K562 (cell line): ENCODE data around the gene PCF11. TPM values are rescaled to one million over a fixed set of nuclear protein-coding genes. Genes with fewer than 3 reads are reported as not detected.

Source experiments
- CCNT2 ChIP-seq: IDR thresholded peaks from 2 replicates; pipeline ENCODE4 v1.6.1; 2011; ENCODE audit warnings: borderline replicate concordance, low read depth, mild to moderate bottlenecking, moderate library complexity, mixed read lengths, low read length; ENCODE audit not compliant: insufficient read length; ENCODE audit errors: extremely low read depth
- DDX20 ChIP-seq: fragments of 450-650 bp; IDR thresholded peaks from 2 replicates; pipeline ENCODE4 v1.6.1; 2016; ENCODE audit warnings: missing genetic modification characterization, low read depth, mild to moderate bottlenecking, missing compliant biosample characterization, moderate library complexity
- GTF2F1 ChIP-seq: IDR thresholded peaks from 2 replicates; pipeline ENCODE4 v1.6.1; 2011; ENCODE audit warnings: low read depth, low read length, improper control_type of control experiment
- NUFIP1 ChIP-seq: fragments of 450-650 bp; IDR thresholded peaks from 2 replicates; pipeline ENCODE4 v1.6.1; 2018; ENCODE audit not compliant: partially characterized antibody
- PRDM10 ChIP-seq: fragments of 450-650 bp; IDR thresholded peaks from 2 replicates; pipeline ENCODE4 v1.6.1; 2018; ENCODE audit not compliant: partially characterized antibody
- ZNF668 ChIP-seq: fragments of 250-450 bp; sonication (Bioruptor Pico); IDR thresholded peaks from 2 replicates; pipeline ENCODE4 v1.8.0; 2022; ENCODE audit warnings: mild to moderate bottlenecking, inconsistent platforms
- polyA plus RNA-seq, 8 experiments: library from polyadenylated mRNA; depleted of rRNA in 4 of 8; stranded (reverse) in 5 of 8; unstranded in 3 of 8; fragments of >200 nt; fragmentation: Nextera tagmentation in 2 of 8; fragmentation: Illumina TruSeq in 1 of 8; extraction: Ambion mirVana in 2 of 8; extraction: Trizol in 1 of 8; gene quantifications; 2 replicates each; pipeline versions ENCODE4 v1.2.1 to v1.2.3, GENCODE V29; 2011 to 2014; ENCODE audit warnings: inconsistent platforms in 1 of 8, missing spikeins in 1 of 8
- total RNA-seq, 7 experiments: library from RNA; depleted of rRNA in 6 of 7; stranded (reverse); fragments of >200 nt in 6 of 7; fragmentation: Illumina TruSeq in 2 of 7; extraction: Trizol in 2 of 7; gene quantifications; 2 replicates each; pipeline versions ENCODE4 v1.2.1 to v1.2.3, GENCODE V29; 2011 to 2021; ENCODE audit warnings: low replicate concordance in 1 of 7
- TF ChIP-seq, protein P1 (sequence below): fragments of 450-650 bp; IDR thresholded peaks from 2 replicates; pipeline ENCODE4 v1.6.1; 2016; ENCODE audit warnings: mild to moderate bottlenecking, moderate library complexity
- TF ChIP-seq, protein P2 (sequence below): sonication (generic); formaldehyde crosslinking; IDR thresholded peaks from 2 replicates; pipeline ENCODE4 v1.8.1; 2022; ENCODE audit warnings: missing genetic modification reagents
- TF ChIP-seq, protein P3 (sequence below): sonication (generic); IDR thresholded peaks from 2 replicates; pipeline ENCODE4 v1.6.1; 2016

The PCF11 gene
- total and polyA plus RNA-seq, 9 of the 15 experiments (the other 6 are each of a cell fraction or from before 2014, with no cell fraction given) = 9.3 to 91.6 (median 54.4) TPM

- TF ChIP-seq, protein P1, sequence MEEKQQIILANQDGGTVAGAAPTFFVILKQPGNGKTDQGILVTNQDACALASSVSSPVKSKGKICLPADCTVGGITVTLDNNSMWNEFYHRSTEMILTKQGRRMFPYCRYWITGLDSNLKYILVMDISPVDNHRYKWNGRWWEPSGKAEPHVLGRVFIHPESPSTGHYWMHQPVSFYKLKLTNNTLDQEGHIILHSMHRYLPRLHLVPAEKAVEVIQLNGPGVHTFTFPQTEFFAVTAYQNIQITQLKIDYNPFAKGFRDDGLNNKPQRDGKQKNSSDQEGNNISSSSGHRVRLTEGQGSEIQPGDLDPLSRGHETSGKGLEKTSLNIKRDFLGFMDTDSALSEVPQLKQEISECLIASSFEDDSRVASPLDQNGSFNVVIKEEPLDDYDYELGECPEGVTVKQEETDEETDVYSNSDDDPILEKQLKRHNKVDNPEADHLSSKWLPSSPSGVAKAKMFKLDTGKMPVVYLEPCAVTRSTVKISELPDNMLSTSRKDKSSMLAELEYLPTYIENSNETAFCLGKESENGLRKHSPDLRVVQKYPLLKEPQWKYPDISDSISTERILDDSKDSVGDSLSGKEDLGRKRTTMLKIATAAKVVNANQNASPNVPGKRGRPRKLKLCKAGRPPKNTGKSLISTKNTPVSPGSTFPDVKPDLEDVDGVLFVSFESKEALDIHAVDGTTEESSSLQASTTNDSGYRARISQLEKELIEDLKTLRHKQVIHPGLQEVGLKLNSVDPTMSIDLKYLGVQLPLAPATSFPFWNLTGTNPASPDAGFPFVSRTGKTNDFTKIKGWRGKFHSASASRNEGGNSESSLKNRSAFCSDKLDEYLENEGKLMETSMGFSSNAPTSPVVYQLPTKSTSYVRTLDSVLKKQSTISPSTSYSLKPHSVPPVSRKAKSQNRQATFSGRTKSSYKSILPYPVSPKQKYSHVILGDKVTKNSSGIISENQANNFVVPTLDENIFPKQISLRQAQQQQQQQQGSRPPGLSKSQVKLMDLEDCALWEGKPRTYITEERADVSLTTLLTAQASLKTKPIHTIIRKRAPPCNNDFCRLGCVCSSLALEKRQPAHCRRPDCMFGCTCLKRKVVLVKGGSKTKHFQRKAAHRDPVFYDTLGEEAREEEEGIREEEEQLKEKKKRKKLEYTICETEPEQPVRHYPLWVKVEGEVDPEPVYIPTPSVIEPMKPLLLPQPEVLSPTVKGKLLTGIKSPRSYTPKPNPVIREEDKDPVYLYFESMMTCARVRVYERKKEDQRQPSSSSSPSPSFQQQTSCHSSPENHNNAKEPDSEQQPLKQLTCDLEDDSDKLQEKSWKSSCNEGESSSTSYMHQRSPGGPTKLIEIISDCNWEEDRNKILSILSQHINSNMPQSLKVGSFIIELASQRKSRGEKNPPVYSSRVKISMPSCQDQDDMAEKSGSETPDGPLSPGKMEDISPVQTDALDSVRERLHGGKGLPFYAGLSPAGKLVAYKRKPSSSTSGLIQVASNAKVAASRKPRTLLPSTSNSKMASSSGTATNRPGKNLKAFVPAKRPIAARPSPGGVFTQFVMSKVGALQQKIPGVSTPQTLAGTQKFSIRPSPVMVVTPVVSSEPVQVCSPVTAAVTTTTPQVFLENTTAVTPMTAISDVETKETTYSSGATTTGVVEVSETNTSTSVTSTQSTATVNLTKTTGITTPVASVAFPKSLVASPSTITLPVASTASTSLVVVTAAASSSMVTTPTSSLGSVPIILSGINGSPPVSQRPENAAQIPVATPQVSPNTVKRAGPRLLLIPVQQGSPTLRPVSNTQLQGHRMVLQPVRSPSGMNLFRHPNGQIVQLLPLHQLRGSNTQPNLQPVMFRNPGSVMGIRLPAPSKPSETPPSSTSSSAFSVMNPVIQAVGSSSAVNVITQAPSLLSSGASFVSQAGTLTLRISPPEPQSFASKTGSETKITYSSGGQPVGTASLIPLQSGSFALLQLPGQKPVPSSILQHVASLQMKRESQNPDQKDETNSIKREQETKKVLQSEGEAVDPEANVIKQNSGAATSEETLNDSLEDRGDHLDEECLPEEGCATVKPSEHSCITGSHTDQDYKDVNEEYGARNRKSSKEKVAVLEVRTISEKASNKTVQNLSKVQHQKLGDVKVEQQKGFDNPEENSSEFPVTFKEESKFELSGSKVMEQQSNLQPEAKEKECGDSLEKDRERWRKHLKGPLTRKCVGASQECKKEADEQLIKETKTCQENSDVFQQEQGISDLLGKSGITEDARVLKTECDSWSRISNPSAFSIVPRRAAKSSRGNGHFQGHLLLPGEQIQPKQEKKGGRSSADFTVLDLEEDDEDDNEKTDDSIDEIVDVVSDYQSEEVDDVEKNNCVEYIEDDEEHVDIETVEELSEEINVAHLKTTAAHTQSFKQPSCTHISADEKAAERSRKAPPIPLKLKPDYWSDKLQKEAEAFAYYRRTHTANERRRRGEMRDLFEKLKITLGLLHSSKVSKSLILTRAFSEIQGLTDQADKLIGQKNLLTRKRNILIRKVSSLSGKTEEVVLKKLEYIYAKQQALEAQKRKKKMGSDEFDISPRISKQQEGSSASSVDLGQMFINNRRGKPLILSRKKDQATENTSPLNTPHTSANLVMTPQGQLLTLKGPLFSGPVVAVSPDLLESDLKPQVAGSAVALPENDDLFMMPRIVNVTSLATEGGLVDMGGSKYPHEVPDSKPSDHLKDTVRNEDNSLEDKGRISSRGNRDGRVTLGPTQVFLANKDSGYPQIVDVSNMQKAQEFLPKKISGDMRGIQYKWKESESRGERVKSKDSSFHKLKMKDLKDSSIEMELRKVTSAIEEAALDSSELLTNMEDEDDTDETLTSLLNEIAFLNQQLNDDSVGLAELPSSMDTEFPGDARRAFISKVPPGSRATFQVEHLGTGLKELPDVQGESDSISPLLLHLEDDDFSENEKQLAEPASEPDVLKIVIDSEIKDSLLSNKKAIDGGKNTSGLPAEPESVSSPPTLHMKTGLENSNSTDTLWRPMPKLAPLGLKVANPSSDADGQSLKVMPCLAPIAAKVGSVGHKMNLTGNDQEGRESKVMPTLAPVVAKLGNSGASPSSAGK = peak; percentile 67; the same call in 1 of the 2 replicates
- no peak for TF ChIP-seq ZNF668 (CRISPR knock-in tag)
- TF ChIP-seq GTF2F1 = no peak
- no peak for TF ChIP-seq PRDM10
- TF ChIP-seq, protein P2, sequence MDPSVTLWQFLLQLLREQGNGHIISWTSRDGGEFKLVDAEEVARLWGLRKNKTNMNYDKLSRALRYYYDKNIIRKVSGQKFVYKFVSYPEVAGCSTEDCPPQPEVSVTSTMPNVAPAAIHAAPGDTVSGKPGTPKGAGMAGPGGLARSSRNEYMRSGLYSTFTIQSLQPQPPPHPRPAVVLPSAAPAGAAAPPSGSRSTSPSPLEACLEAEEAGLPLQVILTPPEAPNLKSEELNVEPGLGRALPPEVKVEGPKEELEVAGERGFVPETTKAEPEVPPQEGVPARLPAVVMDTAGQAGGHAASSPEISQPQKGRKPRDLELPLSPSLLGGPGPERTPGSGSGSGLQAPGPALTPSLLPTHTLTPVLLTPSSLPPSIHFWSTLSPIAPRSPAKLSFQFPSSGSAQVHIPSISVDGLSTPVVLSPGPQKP (CRISPR knock-in tag) = no peak
- TF ChIP-seq NUFIP1 = no peak
- no peak for TF ChIP-seq DDX20 (tag)
- TF ChIP-seq, protein P3, sequence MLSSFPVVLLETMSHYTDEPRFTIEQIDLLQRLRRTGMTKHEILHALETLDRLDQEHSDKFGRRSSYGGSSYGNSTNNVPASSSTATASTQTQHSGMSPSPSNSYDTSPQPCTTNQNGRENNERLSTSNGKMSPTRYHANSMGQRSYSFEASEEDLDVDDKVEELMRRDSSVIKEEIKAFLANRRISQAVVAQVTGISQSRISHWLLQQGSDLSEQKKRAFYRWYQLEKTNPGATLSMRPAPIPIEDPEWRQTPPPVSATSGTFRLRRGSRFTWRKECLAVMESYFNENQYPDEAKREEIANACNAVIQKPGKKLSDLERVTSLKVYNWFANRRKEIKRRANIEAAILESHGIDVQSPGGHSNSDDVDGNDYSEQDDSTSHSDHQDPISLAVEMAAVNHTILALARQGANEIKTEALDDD = peak; percentile 67; the same call in 1 of the 2 replicates
- no peak for TF ChIP-seq CCNT2
Observed at GRCh38 chr11:83151274-83151977, 5.5 kb upstream of the PCF11 start (continued).
